ENCODE results near the gene GPATCH11. TPM values are rescaled to one million over a fixed set of nuclear protein-coding genes. Genes with fewer than 3 reads are reported as not detected.

GPATCH11 gene
- total RNA-seq, result 10 to 100 TPM in 1 of 2 experiments, 1 to 10 TPM in 1; 9.9 to 12.8 TPM

DNA sequence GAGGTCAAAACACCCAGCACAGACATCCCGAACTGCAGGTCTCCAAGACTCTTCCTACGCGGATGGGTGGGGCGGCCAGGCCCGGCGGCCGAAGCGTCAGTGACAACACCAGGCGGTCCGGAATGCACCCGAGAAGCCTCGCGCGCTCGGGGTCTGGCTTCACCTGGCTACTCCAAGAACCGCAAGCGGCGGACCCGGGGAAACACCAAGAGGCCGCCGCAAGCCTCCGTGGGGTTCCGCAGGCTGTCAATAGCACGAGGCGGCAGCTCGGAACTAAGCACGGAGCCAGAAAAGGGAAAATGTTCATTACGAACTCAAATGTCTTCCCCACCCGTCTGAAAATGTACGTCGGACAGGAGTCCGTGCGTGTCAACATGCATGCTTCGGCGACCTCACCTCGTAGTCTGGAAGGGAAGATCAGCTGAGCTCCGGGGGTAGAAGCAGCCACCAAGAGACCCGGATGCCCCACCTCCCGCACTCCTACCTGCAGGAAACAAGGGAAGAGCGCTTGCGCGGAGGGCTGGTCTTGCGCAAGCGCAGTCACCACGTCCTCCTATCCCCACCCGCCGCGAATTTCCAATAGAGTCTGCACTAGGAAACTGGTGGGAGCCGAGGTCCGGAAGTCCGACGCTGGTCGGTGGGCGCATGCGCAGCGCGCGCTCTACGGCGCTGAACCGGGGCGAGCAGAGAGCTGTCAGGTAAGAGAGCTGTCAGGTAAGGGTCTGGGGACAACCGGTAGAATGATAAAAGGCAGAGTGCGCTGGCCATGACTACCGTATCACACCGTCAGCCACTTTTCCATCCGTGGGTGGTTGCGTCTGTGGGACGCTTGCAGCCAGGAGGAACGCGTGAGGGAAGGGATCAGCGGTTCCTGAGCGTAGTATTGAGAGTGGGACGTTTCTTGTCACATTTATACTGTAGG, at the start of gene GPATCH11, which contains the start of gene HEATR5B:
TSS of gene GPATCH11 (plus strand) at position 646 of the 922 bp plus-strand sequence. CDS start 3,864 bp downstream, outside the sequence.
TSS of gene HEATR5B (minus strand) at position 500 of the 922 bp plus-strand sequence. CDS start 958 bp downstream, outside the sequence.
- H3K4me3 Mint-ChIP-seq, result no peak within 1 kb of the TSS
- H3K27ac Mint-ChIP-seq, result no peak within 1 kb of the TSS
- peaks cover 35% of the 10 kb centered on the region for H3K36me3 Mint-ChIP-seq
- CTCF ChIA-PET, result no interaction called here
- DNase-seq (peak; percentile 94), ATAC-seq (peak; percentile 93)
- no peaks in the 10 kb centered on the region for H3K27me3 Mint-ChIP-seq
- no peaks in the 10 kb centered on the region for H3K9me3 Mint-ChIP-seq (ENCODE audit: low read depth)
- H3K4me1 Mint-ChIP-seq, result peaks cover 39% of the 10 kb centered on the region

DNA sequence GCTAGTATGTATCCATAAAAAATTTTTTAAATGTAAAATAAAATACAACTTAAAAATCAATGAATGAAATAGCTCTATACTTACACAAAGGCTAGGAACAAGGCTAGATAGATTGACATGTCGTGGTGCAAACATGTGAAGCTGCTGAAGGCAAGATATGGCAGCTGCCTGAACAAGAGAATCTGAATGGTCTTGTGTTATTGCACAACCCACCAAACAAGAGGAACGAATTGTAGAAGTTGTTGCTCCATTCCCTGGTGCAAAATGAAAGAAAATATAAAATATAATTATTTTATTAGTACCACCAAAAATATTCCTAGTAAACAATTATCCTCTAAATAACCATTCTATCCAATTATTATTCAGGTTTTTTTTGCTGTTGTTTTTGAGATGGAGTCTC, 46.5 kb upstream of the GPATCH11 start:
- H3K36me3 Mint-ChIP-seq, result peaks cover 14% of the 10 kb centered on the region
- no peaks in the 10 kb centered on the region for H3K9me3 Mint-ChIP-seq (ENCODE audit: low read depth)
- CTCF ChIA-PET, result no interaction called here
- H3K27me3 Mint-ChIP-seq, result no peaks in the 10 kb centered on the region
- no peak overlapping the region for H3K4me3 Mint-ChIP-seq
- no peak for ATAC-seq
- no peaks in the 10 kb centered on the region for H3K4me1 Mint-ChIP-seq
- H3K27ac Mint-ChIP-seq, result no peak overlapping the region
- no peak for DNase-seq

DNA sequence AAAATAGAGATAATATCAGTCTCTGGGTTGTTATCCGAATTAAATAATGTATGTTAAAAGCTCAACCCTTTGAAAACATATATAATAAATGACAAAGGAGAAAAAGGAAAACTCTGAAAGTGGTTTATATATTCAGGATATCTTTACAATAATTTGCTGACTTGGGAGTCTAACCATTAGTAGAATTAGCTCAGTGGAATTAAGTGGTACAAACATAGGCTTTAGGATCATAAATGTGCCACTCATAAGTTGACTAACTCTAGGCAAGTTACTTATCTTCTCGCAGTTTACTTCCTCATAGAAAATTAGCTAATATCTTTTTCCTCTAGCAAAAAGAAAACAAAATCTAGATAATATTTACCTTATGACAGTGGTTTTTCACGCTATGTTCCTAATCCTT, 44.7 kb upstream of the GPATCH11 start:
- Mint-ChIP-seq H3K27me3 (no peaks in the 10 kb centered on the region), H3K9me3 (ENCODE audit: low read depth) (no peaks in the 10 kb centered on the region), H3K27ac (no peak overlapping the region), H3K36me3 (peaks cover 12% of the 10 kb centered on the region), H3K4me1 (no peaks in the 10 kb centered on the region), H3K4me3 (no peak overlapping the region)
- CTCF ChIA-PET, result interaction anchor here (0.6 kb wide), 1 partner anchor 14 kb away, joined by 3 read pairs; no protein-coding TSS in a partner anchor
- ATAC-seq (no peak), DNase-seq (no peak)

DNA sequence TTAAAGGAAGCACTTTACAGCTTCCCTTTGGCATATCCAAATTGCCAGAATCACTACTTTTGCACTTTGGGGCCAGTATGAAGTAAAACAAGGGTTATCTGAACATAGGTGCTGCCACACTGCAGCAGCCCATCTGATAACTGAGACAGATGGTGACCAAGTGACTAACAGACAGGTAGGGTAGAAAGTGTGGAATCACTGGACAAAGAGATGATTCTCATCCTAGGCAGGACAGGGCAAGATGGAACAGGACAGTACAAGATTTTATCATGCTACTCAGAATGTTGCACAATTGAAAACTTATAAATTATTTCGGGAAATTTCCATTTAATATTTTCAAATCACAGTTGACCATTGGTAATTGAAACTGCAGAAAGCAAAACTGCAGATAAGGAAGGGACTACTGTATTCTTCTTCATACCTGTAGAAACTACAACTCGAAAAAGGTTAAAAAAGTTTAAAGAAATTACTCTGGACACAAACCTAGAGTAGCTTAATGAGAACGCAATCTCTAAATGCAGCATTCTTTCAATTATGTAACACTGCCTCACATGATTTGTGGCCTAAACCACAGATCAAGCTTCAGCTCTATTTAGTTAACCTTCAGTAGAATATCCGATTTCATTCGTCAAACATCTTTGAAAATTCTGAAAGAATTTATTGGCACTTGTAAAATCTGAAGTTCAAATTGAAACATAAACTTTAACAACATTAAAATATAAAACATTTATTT, 31.6 kb upstream of the GPATCH11 start:
- Mint-ChIP-seq H3K27me3 (no peaks in the 10 kb centered on the region), H3K27ac (no peak overlapping the region), H3K9me3 (ENCODE audit: low read depth) (no peaks in the 10 kb centered on the region), H3K4me1 (no peaks in the 10 kb centered on the region), H3K4me3 (no peak overlapping the region), H3K36me3 (peaks cover 31% of the 10 kb centered on the region)
- CTCF ChIA-PET, result interaction anchor here (0.6 kb wide), 1 partner anchor 103 kb away, joined by 3 read pairs; no protein-coding TSS in a partner anchor
- DNase-seq, result no peak
- ATAC-seq, result no peak

GRCh38 chr2:37059841-37060240, 24.5 kb upstream of the GPATCH11 start:
- DNase-seq, result no peak
- Mint-ChIP-seq H3K36me3 (peaks cover 33% of the 10 kb centered on the region), H3K9me3 (ENCODE audit: low read depth) (no peaks in the 10 kb centered on the region), H3K4me1 (peaks cover 4% of the 10 kb centered on the region), H3K27me3 (no peaks in the 10 kb centered on the region), H3K27ac (no peak overlapping the region), H3K4me3 (no peak overlapping the region)
- no peak for ATAC-seq
- CTCF ChIA-PET, result no interaction called here

- CTCF ChIA-PET, result no interaction called here
- H3K4me3 Mint-ChIP-seq, result no peak overlapping the region
- ATAC-seq (no peak), DNase-seq (no peak)
- H3K9me3 Mint-ChIP-seq (ENCODE audit: low read depth), result no peaks in the 10 kb centered on the region
- H3K36me3 Mint-ChIP-seq, result peaks cover 33% of the 10 kb centered on the region
- H3K4me1 Mint-ChIP-seq, result peaks cover 4% of the 10 kb centered on the region
- H3K27ac Mint-ChIP-seq, result no peak overlapping the region
- no peaks in the 10 kb centered on the region for H3K27me3 Mint-ChIP-seq
These were observed 23.9 kb upstream of the GPATCH11 start for GRCh38 chr2:37060446-37060845.

GRCh38 chr2:37061013-37061711, 23.2 kb upstream of the GPATCH11 start:
- Mint-ChIP-seq H3K27ac (no peak overlapping the region), H3K4me1 (peaks cover 4% of the 10 kb centered on the region), H3K4me3 (no peak overlapping the region), H3K36me3 (peaks cover 33% of the 10 kb centered on the region), H3K27me3 (no peaks in the 10 kb centered on the region), H3K9me3 (ENCODE audit: low read depth) (no peaks in the 10 kb centered on the region)
- ATAC-seq (no peak), DNase-seq (no peak)
- CTCF ChIA-PET, result no interaction called here

DNA sequence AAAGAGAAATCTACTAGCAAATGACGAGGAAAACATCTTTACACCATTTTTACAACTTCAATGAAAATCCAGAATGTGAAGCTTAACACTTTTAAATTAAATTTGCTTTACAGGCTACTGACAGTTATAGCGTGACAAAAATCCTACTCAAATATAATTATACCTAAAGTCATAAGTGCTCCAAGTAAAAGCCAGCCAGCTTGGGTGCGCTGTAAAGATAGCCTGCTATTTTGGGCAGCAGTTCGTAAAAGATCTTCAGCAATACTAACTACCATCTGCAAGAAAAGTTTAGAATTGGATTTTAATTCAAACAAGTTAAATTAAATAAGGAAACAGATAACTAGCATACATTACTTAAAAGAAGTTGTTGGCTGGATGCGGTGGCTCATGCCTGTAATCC, 22.5 kb upstream of the GPATCH11 start:
- Mint-ChIP-seq H3K4me1 (peaks cover 4% of the 10 kb centered on the region), H3K27me3 (no peaks in the 10 kb centered on the region), H3K27ac (no peak overlapping the region), H3K9me3 (ENCODE audit: low read depth) (no peaks in the 10 kb centered on the region), H3K4me3 (no peak overlapping the region), H3K36me3 (peaks cover 28% of the 10 kb centered on the region)
- CTCF ChIA-PET, result no interaction called here
- DNase-seq, result no peak
- ATAC-seq, result no peak

DNA sequence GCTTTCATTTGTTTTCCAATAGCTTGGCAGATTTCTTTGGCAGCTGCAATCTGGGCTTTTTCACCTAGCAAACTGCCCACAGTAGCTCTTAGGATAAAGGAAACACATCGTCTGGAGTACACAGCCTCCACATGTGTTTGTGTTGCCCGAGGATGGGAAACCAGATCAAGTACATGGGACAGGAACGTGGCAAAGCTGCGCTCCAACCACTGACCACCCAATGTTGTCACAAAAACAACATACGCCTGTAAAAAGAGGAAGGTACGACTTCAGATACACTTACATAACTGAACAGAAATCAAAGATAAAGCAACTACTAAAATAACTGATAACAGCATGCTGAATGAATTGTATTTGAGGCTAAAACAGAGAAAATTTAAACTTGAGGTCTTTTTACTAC, 15.6 kb upstream of the GPATCH11 start:
- H3K27me3 Mint-ChIP-seq, result no peaks in the 10 kb centered on the region
- H3K4me1 Mint-ChIP-seq, result peaks cover 4% of the 10 kb centered on the region
- peaks cover 24% of the 10 kb centered on the region for H3K36me3 Mint-ChIP-seq
- no peaks in the 10 kb centered on the region for H3K9me3 Mint-ChIP-seq (ENCODE audit: low read depth)
- no peak overlapping the region for H3K4me3 Mint-ChIP-seq
- no peak for DNase-seq
- CTCF ChIA-PET, result no interaction called here
- ATAC-seq, result no peak
- no peak overlapping the region for H3K27ac Mint-ChIP-seq

- Mint-ChIP-seq H3K9me3 (ENCODE audit: low read depth) (no peaks in the 10 kb centered on the region), H3K36me3 (peaks cover 30% of the 10 kb centered on the region), H3K27me3 (no peaks in the 10 kb centered on the region), H3K27ac (no peak overlapping the region), H3K4me3 (no peak overlapping the region), H3K4me1 (peaks cover 4% of the 10 kb centered on the region)
- DNase-seq, result no peak
- CTCF ChIA-PET, result interaction anchor here (0.5 kb wide), 1 partner anchor 154 kb away, joined by 3 read pairs; no protein-coding TSS in a partner anchor
- no peak for ATAC-seq
These were observed 13.4 kb upstream of the GPATCH11 start for GRCh38 chr2:37070931-37071330.

- Mint-ChIP-seq H3K4me1 (peaks cover 43% of the 10 kb centered on the region), H3K36me3 (peaks cover 45% of the 10 kb centered on the region), H3K27me3 (no peaks in the 10 kb centered on the region), H3K9me3 (ENCODE audit: low read depth) (no peaks in the 10 kb centered on the region), H3K27ac (peak overlapping the region; percentile 74), H3K4me3 (peak overlapping the region; percentile 9)
- CTCF ChIA-PET, result no interaction called here
- ATAC-seq (no peak), DNase-seq (no peak)
These were observed 4.1 kb upstream of the GPATCH11 start for GRCh38 chr2:37080266-37080665.

DNA sequence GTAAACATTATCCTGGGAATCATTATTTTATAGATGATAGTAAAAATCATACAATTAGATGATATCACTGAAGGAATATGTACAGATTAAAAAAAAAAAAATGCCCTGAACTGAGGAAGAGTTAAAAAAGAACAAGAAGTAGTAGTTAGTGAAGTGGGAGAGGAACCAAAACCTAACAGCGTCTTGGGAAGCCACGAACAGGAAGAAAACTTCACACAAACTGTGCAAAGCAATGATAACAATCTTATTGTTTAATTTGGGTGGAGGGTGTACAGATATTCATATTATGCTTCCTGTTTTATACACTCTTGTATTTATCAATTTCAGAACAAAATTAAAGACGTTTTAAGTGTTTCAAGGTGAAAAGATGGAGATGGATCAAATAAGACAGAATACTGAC, 3.6 kb upstream of the GPATCH11 start:
- H3K4me3 Mint-ChIP-seq, result peak overlapping the region; percentile 9
- ATAC-seq, result no peak
- CTCF ChIA-PET, result no interaction called here
- H3K4me1 Mint-ChIP-seq, result peaks cover 43% of the 10 kb centered on the region
- peaks cover 45% of the 10 kb centered on the region for H3K36me3 Mint-ChIP-seq
- peak overlapping the region; percentile 74 for H3K27ac Mint-ChIP-seq
- DNase-seq, result no peak
- no peaks in the 10 kb centered on the region for H3K9me3 Mint-ChIP-seq (ENCODE audit: low read depth)
- no peaks in the 10 kb centered on the region for H3K27me3 Mint-ChIP-seq

GRCh38 chr2:37084797-37085196, 479 bp downstream of the GPATCH11 start:
- H3K27me3 Mint-ChIP-seq, result no peaks in the 10 kb centered on the region
- H3K4me3 Mint-ChIP-seq, result no peak overlapping the region
- ATAC-seq (no peak), DNase-seq (no peak)
- peaks cover 34% of the 10 kb centered on the region for H3K36me3 Mint-ChIP-seq
- H3K9me3 Mint-ChIP-seq (ENCODE audit: low read depth), result no peaks in the 10 kb centered on the region
- CTCF ChIA-PET, result no interaction called here
- H3K27ac Mint-ChIP-seq, result no peak overlapping the region
- H3K4me1 Mint-ChIP-seq, result peaks cover 34% of the 10 kb centered on the region
